Lung (tissue), 12 donors: ENCODE data around the gene SMIM28. TPM values are rescaled to one million over a fixed set of nuclear protein-coding genes. Genes with fewer than 3 reads are reported as not detected.

ENCODE experiments used
- ATAC-seq: fragments of 200-7000 bp; cut with Tn5 transposase; one replicate; pipeline ENCODE4 v1.9.1; 2020; ENCODE audit warnings: moderate number of reproducible peaks; ENCODE audit not compliant: insufficient read depth, low FRiP score
- DNase-seq, 3 donors: peaks; one replicate each; pipeline ENCODE4 v3.0.0-alpha.2; 2013 to 2017
- H3K27ac ChIP-seq, 2 donors: one replicate each; pipeline ENCODE4 v1.5.1; 2013; ENCODE audit warnings: mild to moderate bottlenecking in 2 of 2, moderate library complexity in 2 of 2, control low read depth in 1 of 2, inconsistent platforms in 1 of 2, low read depth in 1 of 2, low read length in 1 of 2
- H3K27me3 ChIP-seq, 3 donors: one replicate each; pipeline ENCODE4 v1.5.1; 2013; ENCODE audit warnings: low read length in 2 of 3; ENCODE audit not compliant: control insufficient read depth in 3 of 3, insufficient read depth in 3 of 3
- H3K36me3 ChIP-seq, 4 donors: one replicate each; pipeline ENCODE4 v1.5.1; 2013; ENCODE audit warnings: low read length in 4 of 4, mild to moderate bottlenecking in 1 of 4, moderate library complexity in 1 of 4; ENCODE audit not compliant: control insufficient read depth in 4 of 4, insufficient read depth in 4 of 4
- H3K4me1 ChIP-seq, 5 donors: one replicate each; pipeline ENCODE4 v1.5.1; 2013; ENCODE audit warnings: low read length in 5 of 5, mild to moderate bottlenecking in 2 of 5, moderate library complexity in 1 of 5; ENCODE audit not compliant: control insufficient read depth in 5 of 5, insufficient read depth in 5 of 5
- H3K4me3 ChIP-seq: one replicate; pipeline ENCODE4 v1.5.1; 2013; ENCODE audit warnings: mild to moderate bottlenecking, control low read depth, moderate library complexity
- H3K9ac ChIP-seq, 2 donors: one replicate each; pipeline ENCODE4 v1.5.1; 2013; ENCODE audit warnings: low read length in 2 of 2, control low read depth in 1 of 2; ENCODE audit not compliant: insufficient read depth in 1 of 2
- H3K9me3 ChIP-seq, 4 donors: one replicate each; pipeline ENCODE4 v1.5.1; 2013; ENCODE audit warnings: low read length in 3 of 4, mild to moderate bottlenecking in 1 of 4, moderate library complexity in 1 of 4; ENCODE audit not compliant: control insufficient read depth in 4 of 4, insufficient read depth in 3 of 4
- WGBS, 2 donors: extraction: QIAGEN DNeasy Blood & Tissue Kit; methylation state at CpG; one replicate each; pipeline ENCODE4 v1.1.7; 2013; 5-methylcytosine and 5-hydroxymethylcytosine counted together
- polyA plus RNA-seq, 2 donors: library from polyadenylated mRNA; stranded (reverse); fragments of 200-250 nt; gene quantifications; one replicate each; pipeline ENCODE4 v1.2.1, GENCODE V29; 2013
- total RNA-seq, 2 donors: library from RNA; depleted of rRNA in 1 of 2; stranded (reverse); fragments of >200 nt in 1 of 2; gene quantifications; one replicate each; pipeline ENCODE4 v1.2.1, GENCODE V29; 2014 to 2021
- TF ChIP-seq, protein P1 (sequence below): IDR thresholded peaks from 2 replicates; pipeline ENCODE4 v1.5.1; 2012; ENCODE audit warnings: mild to moderate bottlenecking; ENCODE audit errors: control extremely low read depth, extremely low read depth
- donor health status: control.
- donor health status: control.
- donor health status: Bipolar disorder and iron deficiency.
- donor health status: healthy.
- donor health status: DM: yes; HTN: yes; CAD: no.

Gene SMIM28
- total and polyA plus RNA-seq, 4 donors, result not detected

DNA sequence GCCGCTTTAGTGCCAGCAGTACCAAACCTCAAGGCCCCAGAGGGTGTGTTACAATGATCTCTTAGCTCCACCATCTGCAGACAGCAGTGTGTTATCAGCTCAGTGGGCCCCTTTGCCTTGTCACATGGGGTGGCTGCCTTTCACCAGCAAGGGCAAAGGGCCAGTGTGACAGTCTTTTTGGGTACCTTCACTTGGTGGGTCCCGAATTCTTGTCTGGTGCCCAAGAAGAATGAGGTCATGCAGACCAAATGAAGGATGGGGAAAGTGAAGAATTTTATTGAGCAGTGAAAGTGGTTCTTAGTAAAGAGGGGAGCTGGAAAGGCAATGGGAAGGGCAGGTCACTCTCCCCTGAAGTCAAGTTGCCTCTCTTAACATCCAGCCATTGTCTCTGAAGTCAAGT, 2.9 kb upstream of the SMIM28 start:
- Histone ChIP-seq H3K27me3 (no peaks in the 10 kb centered on the region), H3K27ac (no peak overlapping the region), H3K9me3 (no peaks in the 10 kb centered on the region), H3K9ac (no peak overlapping the region), H3K4me3 (no peak overlapping the region), H3K36me3 (no peaks in the 10 kb centered on the region), H3K4me1 (peaks cover 0 to 2% (median 0%) of the 10 kb centered on the region in 5 donors)
- ATAC-seq (no peak), DNase-seq (no peak)
- WGBS, 2 donors, result 94 to 95% methylated on average over 2 of the region's 2 CpGs
- TF ChIP-seq, protein P1, sequence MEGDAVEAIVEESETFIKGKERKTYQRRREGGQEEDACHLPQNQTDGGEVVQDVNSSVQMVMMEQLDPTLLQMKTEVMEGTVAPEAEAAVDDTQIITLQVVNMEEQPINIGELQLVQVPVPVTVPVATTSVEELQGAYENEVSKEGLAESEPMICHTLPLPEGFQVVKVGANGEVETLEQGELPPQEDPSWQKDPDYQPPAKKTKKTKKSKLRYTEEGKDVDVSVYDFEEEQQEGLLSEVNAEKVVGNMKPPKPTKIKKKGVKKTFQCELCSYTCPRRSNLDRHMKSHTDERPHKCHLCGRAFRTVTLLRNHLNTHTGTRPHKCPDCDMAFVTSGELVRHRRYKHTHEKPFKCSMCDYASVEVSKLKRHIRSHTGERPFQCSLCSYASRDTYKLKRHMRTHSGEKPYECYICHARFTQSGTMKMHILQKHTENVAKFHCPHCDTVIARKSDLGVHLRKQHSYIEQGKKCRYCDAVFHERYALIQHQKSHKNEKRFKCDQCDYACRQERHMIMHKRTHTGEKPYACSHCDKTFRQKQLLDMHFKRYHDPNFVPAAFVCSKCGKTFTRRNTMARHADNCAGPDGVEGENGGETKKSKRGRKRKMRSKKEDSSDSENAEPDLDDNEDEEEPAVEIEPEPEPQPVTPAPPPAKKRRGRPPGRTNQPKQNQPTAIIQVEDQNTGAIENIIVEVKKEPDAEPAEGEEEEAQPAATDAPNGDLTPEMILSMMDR, result no peak

DNA sequence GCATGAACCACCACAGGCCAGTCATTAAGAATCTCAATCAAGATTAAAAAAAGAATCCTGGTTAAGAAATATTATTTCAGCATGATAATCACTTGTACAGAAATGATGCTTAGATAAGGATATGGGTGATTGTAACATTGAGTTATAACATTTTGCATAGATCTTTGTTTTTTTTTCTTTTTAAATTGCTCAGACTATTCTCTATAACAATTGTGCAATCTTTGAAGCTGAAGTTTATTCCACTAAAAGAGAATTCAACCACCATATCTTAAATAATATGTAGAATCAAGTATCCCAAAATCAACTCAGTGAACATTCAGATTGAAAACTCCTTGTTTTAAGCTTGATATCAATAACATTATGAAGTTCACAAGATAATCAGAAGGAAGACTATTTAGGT, 663 bp upstream of the SMIM28 start:
- TF ChIP-seq, protein P1, result no peak
- no peak overlapping the region for H3K4me3 ChIP-seq
- H3K9ac ChIP-seq, result no peak overlapping the region
- no peak for DNase-seq
- no peak overlapping the region for H3K27ac ChIP-seq
- peaks cover 0 to 2% (median 0%) of the 10 kb centered on the region in 5 donors for H3K4me1 ChIP-seq
- no peak for ATAC-seq
- H3K27me3 ChIP-seq, result no peaks in the 10 kb centered on the region
- no peaks in the 10 kb centered on the region for H3K36me3 ChIP-seq
- no peaks in the 10 kb centered on the region for H3K9me3 ChIP-seq

DNA sequence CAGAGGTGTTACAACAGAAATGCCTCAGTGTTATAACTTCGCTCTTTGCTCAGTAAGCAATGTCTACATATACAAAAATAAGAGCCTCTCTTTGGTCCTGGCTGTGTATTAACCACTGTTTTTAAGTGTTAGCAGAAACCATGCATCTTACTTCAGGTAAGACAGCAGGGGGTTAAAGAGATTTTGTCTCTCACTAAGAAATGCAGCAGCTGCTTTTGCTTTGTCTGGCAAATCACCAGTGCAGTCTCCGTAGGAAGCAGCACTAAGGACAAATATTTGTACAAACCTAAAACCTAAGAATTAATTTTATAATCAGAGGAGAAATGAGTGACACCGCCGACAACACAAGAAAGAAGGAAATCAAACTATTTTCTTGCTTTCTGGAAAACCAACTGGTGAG, 758 bp downstream of the SMIM28 start:
- no peak overlapping the region for H3K27ac ChIP-seq
- H3K9ac ChIP-seq, result no peak overlapping the region
- 72 to 83% methylated on average over 4 of the region's 4 CpGs for WGBS, 2 donors
- DNase-seq (no peak), ATAC-seq (no peak)
- TF ChIP-seq, protein P1, result no peak
- no peaks in the 10 kb centered on the region for H3K9me3 ChIP-seq
- no peaks in the 10 kb centered on the region for H3K27me3 ChIP-seq
- no peaks in the 10 kb centered on the region for H3K36me3 ChIP-seq
- peaks cover 0 to 2% (median 0%) of the 10 kb centered on the region in 5 donors for H3K4me1 ChIP-seq
- H3K4me3 ChIP-seq, result no peak overlapping the region
